DMS 273 treated with DMSO at 0.1 percent for 48 hours (cell line): Measurements from ENCODE around the gene CHRNA10.
"Not testable (repeated sequence)": the region's sequence is repeated elsewhere in the genome, so short reads cannot be mapped to it uniquely, and the experiment has no call there.

Experiments
- DNase-seq: peaks from one replicate; lab custom pipeline; 2025; lab: John Stamatoyannopoulos, UW

Gene CHRNA10

DNA sequence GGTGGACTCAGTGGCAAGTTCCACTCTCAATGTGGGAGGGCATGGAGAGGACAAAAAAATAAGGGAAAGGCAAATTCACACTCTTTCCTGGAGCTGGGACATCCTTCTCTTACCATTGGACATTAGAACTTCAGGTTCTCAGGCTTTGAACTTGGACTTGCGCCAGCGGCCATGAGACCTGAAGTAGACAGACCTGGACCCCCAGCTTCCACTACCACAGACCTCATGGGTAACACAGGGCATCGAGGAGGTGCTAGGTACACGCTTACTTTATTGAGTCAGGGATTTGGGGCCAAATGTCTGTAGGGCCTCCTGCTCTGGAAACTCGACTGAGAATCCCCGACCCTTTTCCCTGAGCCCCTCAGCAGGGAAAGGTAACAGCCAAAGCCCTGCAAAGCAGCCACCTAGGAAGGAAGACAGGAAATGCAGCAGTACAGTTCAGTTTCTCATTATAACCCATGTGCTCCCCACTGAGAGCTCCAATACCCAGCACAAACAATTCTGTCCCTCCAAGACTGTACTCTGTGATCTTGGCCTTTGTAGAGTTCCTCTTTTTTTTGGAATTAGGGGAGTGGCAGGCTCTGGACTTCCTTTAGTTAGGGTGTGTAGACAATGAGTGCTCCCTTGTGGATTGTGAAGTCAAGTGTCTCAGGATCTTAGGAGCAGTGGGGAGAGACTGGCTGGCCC lies 5.7 kb downstream of the CHRNA10 start:
- DNase-seq: no peak

DNA sequence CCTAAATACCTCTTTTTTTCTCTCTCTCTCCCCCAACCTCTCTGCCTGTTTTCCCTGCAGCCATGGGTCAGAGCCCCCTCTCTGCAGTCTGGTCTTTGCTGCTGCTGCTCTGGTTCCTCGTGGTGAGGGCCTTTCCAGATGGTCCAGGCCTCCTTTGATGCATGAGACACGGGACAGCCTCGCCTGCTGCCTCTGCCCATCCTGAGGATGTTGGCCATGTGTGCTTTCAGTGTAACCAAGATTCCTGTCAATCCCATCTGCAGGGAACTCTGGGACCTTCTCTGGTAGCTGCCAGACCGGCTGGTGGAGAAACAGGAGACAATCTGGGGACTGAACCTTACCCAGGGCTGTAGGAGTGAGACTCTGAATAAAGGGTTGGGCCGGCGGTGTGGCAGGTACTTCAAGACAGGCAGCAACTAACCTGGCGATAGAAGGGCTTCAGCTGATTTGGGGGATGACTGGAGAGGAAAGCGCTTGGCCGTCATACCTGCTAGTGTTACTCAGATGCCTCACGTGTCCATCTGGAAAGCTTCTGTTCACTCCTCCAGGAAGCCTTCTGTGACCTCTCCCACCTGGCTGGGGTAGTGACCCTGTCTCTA lies 7.1 kb downstream of the CHRNA10 start:
- DNase-seq: no peak

DNA sequence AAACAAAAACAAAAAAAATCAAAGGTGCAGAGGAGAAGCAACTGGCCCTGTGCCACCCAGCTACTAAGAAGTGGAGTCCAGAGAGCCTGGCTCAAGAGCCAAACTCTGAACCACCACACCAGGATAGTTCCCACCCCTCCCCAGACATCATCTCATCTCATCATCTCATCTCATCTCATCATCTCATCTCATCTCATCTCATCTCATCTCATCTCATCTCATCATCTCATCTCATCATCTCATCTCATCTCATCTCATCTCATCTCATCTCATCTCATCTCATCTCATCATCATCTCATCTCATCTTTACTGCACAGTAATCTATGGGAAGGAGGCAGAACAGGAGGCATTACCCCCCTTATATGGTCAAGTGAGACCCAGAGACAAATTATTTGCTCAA lies 8.3 kb downstream of the CHRNA10 start:
- DNase-seq: no peak

DNA sequence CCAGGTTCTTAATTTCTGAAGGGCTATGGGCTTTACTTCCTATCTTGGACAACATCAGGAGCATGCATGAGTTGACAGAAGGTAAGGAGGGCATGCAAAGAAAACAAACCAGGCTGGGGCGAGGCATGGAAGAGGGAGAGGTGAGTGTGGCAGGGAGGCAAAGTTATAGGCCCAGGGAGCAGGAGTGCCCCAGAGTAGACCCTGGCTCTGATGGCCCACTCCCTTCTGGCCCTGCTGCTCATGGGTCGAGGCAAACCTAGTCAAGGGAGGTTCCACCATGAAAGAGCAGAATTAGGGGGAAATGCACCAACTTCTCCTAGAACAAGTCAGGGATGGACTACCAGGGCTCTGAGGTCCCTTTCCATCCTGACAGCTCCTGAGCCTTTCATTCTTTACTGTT lies 10.2 kb downstream of the CHRNA10 start:
- no peak for DNase-seq

DNA sequence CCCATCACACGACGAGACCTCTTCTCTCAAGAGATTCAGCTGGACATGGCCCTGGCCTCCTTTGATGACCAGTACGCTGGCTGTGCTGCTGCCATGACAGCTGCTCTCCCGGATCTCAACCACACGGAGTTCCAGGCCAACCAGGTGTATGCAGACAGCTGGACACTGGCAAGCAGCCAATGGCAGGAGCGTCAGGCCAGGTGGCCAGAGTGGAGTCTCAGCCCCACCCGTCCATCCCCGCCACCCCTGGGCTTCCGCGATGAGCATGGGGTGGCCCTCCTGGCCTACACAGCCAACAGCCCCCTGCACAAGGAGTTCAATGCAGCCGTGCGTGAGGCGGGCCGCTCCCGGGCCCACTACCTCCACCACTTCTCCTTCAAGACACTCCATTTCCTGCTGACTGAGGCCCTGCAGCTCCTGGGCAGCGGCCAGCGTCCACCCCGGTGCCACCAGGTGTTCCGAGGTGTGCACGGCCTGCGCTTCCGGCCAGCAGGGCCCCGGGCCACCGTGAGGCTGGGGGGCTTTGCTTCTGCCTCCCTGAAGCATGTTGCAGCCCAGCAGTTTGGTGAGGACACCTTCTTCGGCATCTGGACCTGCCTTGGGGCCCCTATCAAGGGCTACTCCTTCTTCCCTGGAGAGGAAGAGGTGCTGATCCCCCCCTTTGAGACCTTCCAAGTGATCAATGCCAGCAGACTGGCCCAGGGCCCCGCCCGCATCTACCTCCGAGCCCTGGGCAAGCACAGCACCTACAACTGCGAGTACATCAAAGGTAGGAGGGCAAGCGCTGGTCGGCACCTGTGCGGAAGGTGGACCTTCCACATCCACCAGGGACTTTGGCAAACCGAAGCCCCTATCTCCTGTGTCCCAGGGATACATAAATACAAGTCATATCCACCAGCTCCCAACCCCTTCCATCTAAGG lies 11.3 kb downstream of the CHRNA10 start:
- DNase-seq: no peak

DNA sequence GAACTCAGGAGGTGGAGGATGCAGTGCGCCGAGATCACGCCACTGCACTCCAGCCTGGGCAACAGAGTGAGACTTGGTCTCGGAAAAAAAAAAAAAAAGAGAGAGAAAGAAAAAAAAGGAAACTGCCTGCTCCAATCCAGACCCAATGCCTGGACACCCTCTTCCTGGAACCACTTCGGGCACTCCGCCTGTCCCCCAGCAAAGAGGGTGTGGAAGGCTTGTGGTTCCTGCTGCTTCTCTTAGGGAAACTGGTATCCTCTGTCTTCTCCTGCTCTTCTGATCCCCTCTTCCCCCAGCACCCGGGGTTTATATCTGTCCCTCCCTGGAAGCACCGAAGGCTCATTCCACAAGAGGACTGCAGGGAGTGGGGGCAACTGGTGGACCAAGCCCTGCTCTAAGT lies 12.9 kb downstream of the CHRNA10 start:
- no peak for DNase-seq

DNA sequence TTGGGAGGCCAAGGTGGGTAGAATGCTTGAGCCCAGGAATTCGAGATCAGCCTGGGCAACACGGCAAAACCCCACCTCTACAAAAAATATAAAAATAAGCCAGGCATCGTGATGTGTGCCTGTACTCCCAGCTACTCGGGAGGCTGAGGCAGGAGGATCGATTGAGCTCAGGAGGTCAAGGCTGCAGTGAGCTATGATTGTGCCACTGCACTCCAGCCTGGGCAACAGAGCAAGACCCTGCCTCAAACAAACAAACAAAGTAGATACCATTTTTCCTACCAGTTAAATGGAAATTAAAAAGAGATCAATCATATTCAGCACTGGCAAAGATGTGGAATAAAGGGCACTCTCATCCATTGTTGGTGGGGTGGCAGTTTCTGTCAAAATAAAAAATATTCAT lies 13.9 kb downstream of the CHRNA10 start:
- not testable (repeated sequence) for DNase-seq

DNA sequence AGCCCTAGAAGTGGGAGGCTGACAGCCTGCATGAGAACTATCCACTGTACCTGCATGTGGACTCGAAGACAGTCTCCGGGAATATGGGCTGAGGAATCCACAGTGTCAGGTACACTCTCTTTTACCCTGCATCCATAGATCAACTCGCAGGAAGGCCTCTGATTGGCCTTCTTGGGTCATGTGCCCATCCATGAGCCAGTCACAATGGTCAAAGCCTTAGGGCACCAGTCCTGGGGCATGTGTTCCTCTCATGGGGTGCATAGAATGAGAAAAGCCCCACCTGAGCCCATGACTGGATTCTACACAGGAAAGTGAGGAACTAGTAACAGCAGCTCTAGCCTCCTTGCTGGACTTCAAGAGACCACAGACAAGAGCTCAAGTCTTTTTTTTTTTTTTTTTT lies 15.6 kb downstream of the CHRNA10 start:
- no peak for DNase-seq

DNA sequence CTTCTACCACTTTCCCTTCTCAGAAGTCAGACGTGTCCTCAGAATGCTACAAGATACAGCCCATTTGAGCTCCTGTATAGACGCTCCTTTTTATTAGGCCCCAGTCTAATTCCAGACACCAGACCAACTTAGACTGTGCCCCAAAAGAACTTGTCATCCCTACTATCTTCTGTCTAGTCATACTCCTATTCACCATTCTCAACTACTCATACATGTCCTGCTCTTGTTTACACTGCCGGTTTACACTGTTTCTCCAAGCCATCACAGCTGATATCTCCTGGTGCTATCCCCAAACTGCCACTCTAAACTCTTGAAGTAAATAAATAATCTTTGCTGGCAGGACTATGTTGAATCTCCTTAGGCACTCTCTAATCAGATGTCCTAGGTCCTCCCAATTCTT lies 18.7 kb downstream of the CHRNA10 start:
- not testable (repeated sequence) for DNase-seq

DNA sequence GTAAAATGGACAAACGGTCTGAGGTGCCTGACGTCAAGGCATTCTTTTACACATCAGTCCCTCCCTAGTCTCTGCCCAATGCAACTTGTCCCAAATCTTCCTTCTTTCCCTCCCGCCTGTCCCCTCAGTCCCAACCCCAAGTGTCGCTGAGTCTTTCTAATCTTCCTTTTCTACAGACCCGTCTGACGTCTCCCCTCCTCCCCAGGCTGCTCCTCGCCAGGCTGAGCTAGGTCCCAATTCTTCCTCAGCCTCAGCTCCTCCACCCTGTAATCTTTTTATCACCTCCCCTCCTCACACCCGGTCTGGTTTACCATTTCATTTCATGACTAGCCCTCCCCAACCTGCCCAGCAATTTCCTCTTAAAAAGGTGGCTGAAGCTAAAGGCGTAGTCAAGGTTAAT lies 21.8 kb downstream of the CHRNA10 start:
- DNase-seq: not testable (repeated sequence)

DNA sequence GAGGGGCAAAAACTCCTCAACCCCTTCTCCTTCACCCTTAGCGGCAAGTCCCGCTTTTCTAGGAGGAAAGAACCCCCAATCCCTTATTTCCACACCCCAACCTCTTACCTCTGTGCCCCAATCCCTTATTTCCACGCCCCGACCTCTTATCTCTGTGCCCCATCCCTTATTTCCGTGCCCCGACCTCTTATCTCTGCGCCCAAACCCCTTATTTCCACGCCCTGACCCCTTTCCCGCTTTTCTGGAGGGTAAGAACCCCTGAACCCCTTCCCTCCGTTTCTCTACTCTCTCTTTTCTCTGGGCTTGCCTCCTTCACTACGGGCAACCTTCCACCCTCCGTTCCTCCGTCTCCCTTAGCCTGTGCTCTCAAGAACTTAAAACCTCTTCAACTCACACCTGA lies 22.3 kb downstream of the CHRNA10 start:
- not testable (repeated sequence) for DNase-seq

DNA sequence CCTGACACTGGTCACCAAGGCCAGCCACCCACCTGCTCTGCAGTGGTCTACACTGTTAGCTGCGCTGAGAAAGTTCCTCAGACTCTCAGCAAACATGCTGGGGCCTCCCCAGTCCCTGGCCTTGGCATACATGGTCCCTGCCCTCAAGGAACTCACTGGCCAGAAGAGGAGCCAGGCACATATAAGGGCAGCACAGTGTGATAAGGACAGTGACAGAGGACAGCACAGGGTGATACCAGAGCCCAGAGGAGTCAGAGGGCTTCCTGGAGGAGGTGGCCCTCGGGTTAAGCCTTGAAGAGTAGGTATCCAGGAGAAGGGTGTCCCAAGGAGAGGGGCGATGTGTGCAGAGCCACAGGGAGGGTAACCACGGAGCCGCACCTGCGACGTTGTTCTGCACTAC lies 25.6 kb downstream of the CHRNA10 start:
- DNase-seq: no peak

DNA sequence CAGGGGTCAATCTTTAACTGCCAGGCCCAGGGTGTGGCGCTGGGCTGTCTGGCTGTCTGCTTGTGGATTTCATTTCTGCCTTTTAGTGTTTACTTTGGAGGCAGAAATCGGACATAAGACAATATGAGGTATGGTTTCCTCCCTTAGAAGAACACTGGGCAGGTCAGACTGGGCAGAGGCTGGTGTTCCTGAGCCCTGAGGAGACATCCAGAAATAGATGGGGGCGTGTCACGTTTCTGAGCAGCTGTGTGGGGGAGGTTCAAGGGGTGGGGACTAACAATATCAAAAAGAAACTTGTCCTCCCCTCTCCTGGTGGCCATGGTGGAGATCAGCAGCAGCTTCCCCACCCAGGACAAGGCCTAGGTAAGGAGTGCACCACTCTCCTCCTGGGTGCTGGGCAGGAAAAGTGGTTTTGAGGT lies 26.4 kb downstream of the CHRNA10 start, which contains the start of gene ART1:
TSS of gene ART1 (plus strand) at position 312 of the 419 bp plus-strand sequence. CDS start 14,086 bp downstream, outside the sequence.
- no peak for DNase-seq

DNA sequence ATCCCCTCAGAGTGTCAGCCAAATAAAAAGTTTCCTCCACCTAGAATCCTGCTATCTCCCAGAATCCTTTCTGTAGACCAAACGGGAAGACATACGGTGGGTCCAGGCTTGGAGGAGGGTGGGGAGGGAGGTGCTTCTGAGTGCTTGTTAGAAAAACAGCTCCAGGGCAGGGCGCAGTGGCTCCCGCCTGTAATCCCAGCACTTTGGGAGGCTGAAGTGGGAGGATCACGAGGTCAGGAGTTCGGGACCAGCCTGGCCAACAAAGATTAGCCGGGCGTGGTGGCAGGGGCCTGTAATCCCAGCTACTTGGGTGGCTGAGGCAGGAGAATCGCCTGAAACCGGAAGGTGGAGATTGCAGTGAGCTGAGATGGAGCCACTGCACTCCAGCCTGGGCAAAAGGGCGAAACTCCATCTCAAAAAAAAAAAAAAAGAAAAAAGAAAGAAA lies 28.1 kb downstream of the CHRNA10 start:
- DNase-seq: not testable (repeated sequence)

DNA sequence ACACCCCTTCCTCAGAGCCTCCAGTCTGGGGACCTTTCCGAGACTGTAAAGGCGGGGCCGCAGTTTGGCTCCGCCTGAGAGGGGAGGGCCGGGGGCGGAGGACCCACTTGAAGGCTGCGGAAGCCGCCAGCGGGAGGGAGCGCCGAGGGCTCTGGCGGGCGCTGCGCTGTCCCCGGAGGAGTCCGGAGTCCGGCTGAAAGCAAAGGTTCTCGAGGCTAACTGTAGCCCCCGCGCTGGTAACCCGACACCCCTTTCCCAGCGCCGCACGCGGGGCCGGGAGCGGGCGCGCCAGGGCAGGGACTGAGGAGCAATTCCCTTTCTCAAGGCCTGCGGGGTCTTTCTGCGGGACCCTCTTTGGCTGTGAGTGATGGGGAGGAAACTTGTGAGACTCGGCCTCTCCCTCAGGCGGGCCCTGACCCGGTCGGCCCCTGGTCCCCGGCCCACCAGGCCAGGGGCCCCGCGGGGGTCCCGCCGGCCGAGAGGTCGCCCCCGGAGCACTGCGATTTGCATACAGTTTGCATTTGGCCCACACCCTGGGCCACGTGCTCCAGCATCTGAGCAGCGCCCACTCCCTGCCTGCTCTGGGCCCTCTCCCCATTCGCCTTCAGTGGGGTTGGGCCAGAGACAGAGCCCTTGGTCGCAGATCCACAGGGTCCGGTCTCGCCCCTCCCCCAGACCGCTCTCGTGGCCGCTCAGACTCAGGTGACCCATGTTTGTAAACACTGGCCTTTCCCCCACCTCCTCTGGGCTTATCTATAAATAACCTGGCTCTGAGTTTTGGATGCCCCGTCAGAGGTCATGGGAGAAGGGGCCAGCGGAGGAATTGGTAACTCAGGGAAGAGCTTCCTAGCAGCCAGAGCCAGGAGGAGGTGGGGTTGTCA lies 28.9 kb downstream of the CHRNA10 start:
- peak; percentile 23 for DNase-seq

DNA sequence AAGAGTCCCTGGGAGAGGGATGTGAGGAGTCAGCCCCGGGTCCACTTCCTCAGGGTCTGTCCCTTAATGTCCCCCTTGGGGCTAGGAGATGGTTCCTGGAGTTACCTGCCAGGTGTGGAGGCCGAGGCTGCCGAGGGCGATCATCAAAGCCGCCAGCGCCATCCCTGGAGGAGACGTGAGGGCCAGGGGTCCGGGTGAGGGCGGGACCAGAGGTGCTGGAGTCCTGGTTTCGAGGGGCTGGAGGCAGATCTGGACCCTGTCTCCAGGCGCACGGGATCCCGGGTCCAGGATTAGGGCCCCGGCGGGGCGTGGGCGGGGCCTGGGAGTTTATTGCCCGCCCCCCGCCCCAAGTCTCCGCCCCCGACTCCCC lies 29.5 kb downstream of the CHRNA10 start, which contains the start of gene ART5:
TSS of gene ART5 (minus strand) at position 292 of the 370 bp plus-strand sequence. CDS start at position 162, 130 bp downstream.
- DNase-seq: no peak

DNA sequence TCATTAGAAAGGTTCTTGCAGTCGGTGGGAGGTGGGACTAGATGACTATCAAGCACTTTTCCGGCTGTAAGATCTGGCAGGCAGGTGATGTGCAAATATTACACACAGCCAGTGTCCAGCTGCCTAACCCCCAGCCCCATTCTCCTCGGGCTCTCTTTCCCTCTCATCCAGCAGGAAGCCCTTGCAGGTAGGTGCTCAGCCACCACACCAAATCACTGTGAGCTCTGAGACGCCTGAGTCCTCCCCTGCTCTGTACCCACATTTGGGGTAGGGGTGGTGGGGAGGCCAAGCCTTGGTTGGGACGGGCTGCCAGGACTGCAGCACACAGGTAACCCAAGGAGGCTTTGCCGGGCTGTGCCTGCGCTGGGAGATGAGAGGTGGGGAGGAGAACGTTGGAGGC lies 30.0 kb downstream of the CHRNA10 start:
- no peak for DNase-seq

DNA sequence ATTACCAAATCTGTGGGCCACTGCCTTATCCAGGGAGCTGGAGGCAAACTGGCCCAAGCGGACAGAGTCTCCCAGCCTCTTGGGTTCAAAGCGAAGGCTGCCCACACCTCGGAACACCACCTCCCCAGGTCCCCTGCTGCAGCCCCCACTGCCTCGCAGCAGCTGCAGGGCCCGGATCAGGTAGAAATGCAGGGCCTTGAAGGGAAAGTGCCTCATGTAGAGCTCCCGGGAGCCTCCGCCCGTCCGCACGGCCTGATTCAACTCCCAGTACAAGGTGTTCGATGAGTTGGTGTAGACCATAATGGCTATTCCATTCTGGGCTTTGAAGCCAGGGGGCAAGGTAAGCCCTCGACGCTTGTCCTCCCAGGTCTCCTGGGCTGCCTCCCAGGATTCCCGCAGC lies 31.3 kb downstream of the CHRNA10 start:
- no peak for DNase-seq

DNA sequence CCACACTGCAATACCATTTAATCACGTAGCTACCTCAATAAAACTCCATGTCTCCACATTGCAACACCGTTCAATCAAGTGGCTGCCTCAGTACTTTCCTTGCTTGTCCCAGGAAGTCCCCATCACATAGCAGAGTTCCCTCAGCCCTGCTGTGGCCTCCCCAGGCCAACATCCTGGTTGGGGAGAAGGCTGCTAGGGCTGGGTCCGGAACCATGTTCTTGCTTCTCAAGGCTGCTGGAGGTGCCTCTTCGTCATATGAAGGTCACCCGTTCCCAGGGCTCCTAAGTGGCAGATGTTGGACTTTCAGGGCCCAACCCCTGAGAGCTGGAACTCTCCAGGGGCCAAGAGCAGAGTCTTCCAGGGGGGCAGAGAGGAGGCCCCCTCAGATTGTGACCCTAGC lies 32.7 kb downstream of the CHRNA10 start:
- DNase-seq: no peak

DNA sequence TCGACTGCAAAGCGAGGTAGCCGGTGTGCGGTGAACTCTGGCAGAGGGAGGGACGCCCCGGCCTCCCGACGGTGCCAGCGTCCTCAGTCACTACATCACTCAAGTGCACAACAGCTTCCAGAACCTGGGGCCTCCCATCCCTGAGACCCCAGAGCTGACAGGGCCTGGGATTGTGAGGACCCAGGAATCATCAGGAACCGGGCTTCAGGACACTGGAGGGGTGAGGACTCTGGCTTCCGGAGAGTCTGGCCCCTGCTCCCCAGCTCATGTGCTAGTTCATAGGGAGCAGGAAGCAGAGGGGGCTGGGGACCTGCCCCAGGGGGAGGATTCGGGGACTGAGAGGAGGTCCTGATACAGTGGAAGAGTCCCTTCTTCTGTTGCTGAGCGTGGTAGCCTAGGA lies 34.0 kb downstream of the CHRNA10 start:
- no peak for DNase-seq

DNA sequence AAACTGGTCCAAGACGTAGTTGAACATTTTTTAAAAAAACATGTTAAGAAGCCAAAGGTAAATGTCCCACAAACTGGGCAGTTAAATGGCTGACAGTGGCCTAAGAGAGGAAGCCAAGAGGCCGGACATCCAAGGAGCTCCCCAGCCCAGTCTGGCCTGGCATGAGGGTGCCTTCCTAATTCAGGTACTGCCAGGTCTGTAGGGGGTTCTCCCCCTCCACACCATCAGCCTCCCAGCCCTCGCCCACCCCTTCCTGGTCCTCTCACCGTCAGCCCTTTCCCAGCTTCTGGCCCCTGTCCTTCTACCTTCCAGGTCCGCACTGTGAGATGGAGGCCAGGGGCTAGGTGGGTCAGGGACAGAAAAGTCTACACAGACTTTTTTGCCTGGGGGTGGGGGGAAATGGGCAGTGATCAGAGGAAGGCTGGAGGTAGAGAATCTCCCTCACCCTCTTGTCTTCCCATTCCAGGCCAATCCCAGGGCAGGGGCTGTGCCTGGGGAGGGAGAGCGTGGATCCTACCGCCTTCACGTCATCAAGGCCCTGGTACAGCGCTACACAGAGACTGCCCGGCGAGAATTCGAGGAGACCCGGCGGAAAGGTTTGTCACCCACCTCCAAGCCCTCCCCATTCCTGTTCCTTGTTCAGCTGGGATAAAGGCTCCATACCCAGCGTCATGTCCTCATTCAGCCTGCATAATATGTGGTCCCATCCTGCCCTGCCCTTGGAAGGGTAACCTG lies 35.4 kb downstream of the CHRNA10 start:
- no peak for DNase-seq
